ENCODE results near the gene ASPHD1.

DNA sequence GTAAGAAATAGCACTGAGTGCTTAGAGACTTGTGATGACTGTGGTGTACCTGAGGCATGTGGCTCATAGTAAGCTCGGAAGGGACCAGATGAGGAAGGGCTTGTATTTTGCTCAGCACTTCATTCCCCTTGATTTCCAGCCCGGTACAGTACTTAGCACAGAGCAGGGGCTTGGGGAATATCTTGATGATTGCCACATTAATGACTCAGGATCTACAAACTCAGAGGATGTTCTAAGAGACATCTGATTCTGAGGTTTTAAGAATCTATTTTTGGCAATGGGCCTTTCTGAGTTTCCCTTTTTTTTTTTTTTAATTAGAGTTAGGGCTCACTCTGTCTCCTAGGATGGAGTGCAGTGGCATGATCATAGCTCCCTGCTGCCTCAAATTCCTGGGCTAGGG lies 9.1 kb downstream of the ASPHD1 start:
- TF ChIP-seq POLR2A (IDR thresholded peaks at IDR 0.05; ENCODE audit: low read depth, low read length) (no peak), POLR2AphosphoS5 (IDR thresholded peaks at IDR 0.05; ENCODE audit: low read depth, low read length) (no peak), PAX5 (IDR thresholded peaks at IDR 0.05; ENCODE audit: insufficient read depth, low read length, severe bottlenecking) (no peak), POU2F2 (IDR thresholded peaks at IDR 0.05; ENCODE audit: low read depth, low read length) (no peak), TAF1 (IDR thresholded peaks at IDR 0.05; ENCODE audit: low read depth, low read length) (no peak), SPI1 (IDR thresholded peaks at IDR 0.05; ENCODE audit: low read depth, low read length) (no peak)
